Epithelial cell of esophagus (primary cell): Measurements from ENCODE around the gene PRSS38.

Source experiments
- DNase-seq: peaks from one replicate; pipeline ENCODE4 v3.0.0; 2010; ENCODE audit warnings: low read depth
- H3K4me3 ChIP-seq: 2 replicates; pipeline ENCODE4 v1.5.1; 2011; ENCODE audit warnings: mild to moderate bottlenecking, low read length, control low read depth
- TF ChIP-seq, protein P1 (sequence below): IDR thresholded peaks from 2 replicates; pipeline ENCODE4 v1.5.1; 2011; ENCODE audit warnings: low read depth, mild to moderate bottlenecking, low read length, control low read depth, inconsistent platforms; ENCODE audit not compliant: insufficient read depth; ENCODE audit errors: missing control alignments

Gene PRSS38

DNA sequence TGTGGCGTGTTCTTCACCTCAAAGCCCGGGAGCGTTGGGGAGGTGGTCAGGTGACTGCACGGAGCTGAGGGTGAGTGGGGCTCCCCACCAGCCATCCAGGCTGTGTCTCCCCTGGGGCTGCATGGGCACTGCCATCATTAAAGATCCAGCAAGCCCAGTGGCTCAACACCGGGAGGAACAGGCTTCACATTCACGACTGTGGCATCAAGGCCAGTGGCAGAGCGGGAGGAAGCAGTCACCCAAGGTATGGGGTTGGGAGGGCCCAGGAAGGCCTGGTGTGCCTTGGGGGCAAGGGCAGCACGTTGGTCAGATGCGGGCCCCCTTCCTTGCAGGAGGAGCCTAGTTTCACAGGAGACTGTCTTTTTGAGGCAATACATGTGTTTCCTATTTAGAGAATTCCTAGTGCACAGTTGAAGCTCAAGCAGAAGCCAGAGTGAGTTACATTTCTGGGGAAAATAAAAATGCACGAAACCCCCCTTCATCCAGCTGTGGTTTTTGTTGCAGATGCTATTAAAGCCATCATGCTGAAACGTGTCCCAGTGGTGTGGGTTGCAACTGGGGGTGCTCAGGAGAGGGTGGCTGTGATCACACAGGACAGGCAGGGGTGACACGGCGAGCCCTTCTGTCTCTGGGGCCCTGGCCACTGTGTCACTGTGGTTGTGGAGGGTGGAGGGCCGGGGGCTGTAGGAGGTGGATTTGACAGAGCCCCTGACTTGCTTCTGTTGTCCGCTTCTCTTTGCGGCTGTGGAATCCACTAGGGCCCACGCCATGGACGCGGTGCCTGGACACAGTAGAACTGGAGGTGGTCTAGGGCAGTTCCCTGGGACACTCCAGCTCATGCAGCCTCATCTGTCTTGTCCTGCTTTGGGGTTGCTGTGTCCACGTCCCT is 46.2 kb upstream of the PRSS38 start:
- TF ChIP-seq, protein P1, sequence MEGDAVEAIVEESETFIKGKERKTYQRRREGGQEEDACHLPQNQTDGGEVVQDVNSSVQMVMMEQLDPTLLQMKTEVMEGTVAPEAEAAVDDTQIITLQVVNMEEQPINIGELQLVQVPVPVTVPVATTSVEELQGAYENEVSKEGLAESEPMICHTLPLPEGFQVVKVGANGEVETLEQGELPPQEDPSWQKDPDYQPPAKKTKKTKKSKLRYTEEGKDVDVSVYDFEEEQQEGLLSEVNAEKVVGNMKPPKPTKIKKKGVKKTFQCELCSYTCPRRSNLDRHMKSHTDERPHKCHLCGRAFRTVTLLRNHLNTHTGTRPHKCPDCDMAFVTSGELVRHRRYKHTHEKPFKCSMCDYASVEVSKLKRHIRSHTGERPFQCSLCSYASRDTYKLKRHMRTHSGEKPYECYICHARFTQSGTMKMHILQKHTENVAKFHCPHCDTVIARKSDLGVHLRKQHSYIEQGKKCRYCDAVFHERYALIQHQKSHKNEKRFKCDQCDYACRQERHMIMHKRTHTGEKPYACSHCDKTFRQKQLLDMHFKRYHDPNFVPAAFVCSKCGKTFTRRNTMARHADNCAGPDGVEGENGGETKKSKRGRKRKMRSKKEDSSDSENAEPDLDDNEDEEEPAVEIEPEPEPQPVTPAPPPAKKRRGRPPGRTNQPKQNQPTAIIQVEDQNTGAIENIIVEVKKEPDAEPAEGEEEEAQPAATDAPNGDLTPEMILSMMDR = no peak
- no peak for DNase-seq

DNA sequence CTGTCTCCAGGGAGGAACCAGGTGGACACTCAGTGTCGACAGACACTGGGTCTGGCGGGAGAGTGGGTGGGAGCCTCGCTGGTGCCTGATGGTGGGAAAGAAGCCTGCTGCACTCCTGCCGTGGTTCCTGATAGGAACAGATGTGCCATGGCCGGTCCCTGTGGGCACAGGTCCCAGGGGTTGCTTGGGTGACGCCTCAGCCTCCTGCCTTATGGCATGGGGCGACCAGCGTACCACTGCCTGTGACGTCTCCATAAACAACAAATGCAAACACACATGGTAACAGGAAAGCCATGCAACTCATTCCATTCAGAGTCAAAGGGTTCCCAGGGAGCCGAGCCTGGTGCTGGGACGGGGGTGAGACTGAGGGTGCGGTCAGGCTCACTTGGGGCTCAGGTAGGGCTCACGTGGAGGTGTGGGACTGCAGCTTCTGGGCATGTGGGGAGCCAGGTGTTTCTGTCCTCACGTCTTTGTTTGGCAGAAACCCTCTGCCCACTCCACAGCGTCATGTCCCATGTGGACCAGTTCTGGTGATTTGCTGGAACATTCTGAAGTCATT is 45.5 kb upstream of the PRSS38 start:
- DNase-seq = no peak
- H3K4me3 ChIP-seq = no peak overlapping the region
- TF ChIP-seq, protein P1 = no peak

More for the DNA sequence above, 46.2 kb upstream of the PRSS38 start:
- H3K4me3 ChIP-seq = no peak overlapping the region

DNA sequence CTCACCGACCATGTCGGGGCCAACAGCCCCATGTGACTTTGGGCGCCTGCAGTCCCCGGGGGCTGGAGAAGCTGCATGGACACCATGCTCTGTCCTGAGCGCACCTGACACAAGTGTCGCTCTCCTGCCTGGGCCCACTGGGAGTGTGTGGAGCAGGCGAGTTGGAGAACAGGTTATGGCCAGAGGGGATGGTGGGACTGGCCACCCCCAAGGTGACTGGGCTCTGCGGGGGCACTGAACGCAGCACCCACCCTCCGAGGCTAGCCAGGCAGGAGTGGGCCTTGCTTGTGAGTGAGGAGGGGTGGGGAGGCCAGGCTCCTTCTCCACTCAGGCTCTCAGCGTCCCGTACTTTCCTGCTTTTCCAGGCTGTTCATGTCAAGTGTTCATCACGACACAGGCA is 44.7 kb upstream of the PRSS38 start:
- H3K4me3 ChIP-seq = no peak overlapping the region
- TF ChIP-seq, protein P1 = no peak
- DNase-seq = no peak

DNA sequence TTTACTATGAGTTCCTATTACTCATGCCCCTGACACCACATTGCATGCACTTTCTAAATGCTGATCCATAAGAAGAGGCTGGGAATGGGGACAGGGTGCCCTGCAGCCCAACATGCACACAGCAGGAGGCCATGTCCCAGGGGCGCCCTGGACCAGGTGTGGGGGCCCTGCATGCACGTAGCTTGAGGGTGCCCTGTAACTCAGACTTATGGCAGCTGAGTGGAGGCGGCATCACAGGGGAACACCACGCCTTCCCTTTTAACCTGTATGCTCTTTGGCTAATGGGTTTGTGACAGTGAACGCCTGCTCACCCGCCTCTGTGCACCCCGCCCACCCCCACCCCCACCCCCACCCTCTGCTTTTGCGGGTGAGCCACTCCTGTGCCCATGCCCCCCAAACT is 44.1 kb upstream of the PRSS38 start:
- DNase-seq = no peak
- H3K4me3 ChIP-seq = no peak overlapping the region

DNA sequence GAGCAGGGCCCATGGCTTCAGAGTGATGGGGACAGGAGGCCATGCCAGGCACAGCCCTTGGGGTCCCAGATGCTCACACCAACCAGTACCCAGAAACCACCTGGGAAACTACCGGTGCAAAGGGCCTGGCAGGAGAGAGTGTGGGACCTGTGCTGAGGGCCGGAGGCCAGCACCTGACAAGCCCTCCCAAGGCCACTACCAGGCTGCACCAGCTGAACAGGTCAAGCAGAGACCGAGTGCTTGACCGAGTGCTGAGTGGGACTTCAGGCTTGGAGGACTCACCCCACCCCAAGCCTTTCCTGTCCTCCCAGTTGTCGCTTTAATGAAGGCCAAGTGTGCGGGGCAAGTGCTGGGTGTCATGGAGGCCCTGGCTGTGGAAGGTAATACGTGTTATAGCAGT is 43.7 kb upstream of the PRSS38 start:
- TF ChIP-seq, protein P1 = no peak
- no peak for DNase-seq
- no peak overlapping the region for H3K4me3 ChIP-seq

More for the DNA sequence above, 44.1 kb upstream of the PRSS38 start:
- TF ChIP-seq, protein P1 = no peak

DNA sequence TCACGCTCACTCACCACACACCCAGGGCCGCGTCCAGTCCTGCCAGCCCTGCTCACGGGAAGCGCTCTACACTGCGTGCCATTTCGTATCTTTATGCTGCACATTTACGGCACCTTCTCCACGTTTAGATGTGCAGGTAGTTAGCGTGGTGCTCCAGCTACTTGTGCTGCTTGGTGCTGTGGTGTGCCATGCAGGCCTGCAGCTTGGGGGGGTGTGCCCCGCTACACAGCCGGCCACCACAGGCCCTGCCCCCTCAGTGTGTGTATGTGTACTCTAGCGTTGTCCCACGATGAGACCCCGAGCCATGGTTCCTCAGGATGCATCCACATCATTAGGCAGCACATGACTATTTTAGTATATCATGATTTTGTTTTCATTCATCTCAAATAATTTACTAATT is 41.9 kb upstream of the PRSS38 start:
- TF ChIP-seq, protein P1 = no peak
- no peak for DNase-seq
- H3K4me3 ChIP-seq = no peak overlapping the region
